GM20431 (cell line): Measurements from ENCODE around the gene TEAD2.

ENCODE experiments used
- in situ Hi-C: fragments of 300-500 bp; cut with MseI, MboI; formaldehyde crosslinking; loops from one replicate; pipeline ENCODE4 v1.15.0; 2020; ENCODE audit warnings: low sequenced_read_pairs; ENCODE audit not compliant: unreplicated experiment

TEAD2 gene

GRCh38 chr19:49349567-49349966, 12.6 kb downstream of the TEAD2 start:
- in situ Hi-C loops: no loop called here

- in situ Hi-C loops: no loop called here
Measured at GRCh38 chr19:49348305-49349189, 13.7 kb downstream of the TEAD2 start.

GRCh38 chr19:49347835-49348234, 14.4 kb downstream of the TEAD2 start:
- in situ Hi-C loops: no loop called here

GRCh38 chr19:49347191-49347590, 15.0 kb downstream of the TEAD2 start:
- in situ Hi-C loops: no loop called here

- in situ Hi-C loops: no loop called here
Measured at GRCh38 chr19:49344505-49345423, 17.5 kb downstream of the TEAD2 start.

GRCh38 chr19:49343123-49343522, 19.1 kb downstream of the TEAD2 start:
- in situ Hi-C loops: no loop called here

GRCh38 chr19:49342291-49342721, 19.9 kb downstream of the TEAD2 start:
- in situ Hi-C loops: no loop called here

- in situ Hi-C loops: no loop called here
Measured at GRCh38 chr19:49340865-49341718, 21.1 kb downstream of the TEAD2 start.

GRCh38 chr19:49340069-49340864, 21.9 kb downstream of the TEAD2 start:
- in situ Hi-C loops: no loop called here

- in situ Hi-C loops: no loop called here
Measured at GRCh38 chr19:49339301-49340068, 22.7 kb downstream of the TEAD2 start.

GRCh38 chr19:49338691-49339300, 23.4 kb downstream of the TEAD2 start:
- in situ Hi-C loops: no loop called here

GRCh38 chr19:49338023-49338677, 24.1 kb downstream of the TEAD2 start:
- in situ Hi-C loops: no loop called here

GRCh38 chr19:49337267-49338022, 24.8 kb downstream of the TEAD2 start:
- in situ Hi-C loops: no loop called here

- in situ Hi-C loops: no loop called here
Measured at GRCh38 chr19:49336482-49337266, 25.5 kb downstream of the TEAD2 start.

GRCh38 chr19:49335784-49336481, 26.3 kb downstream of the TEAD2 start:
- in situ Hi-C loops: no loop called here
